ENCODE measurements around the gene FBXW4. TPM values are rescaled to one million over a fixed set of nuclear protein-coding genes. Genes with fewer than 3 reads are reported as not detected.

The FBXW4 gene
- 22.0 and 29.4 TPM in 2 replicates for total RNA-seq

DNA sequence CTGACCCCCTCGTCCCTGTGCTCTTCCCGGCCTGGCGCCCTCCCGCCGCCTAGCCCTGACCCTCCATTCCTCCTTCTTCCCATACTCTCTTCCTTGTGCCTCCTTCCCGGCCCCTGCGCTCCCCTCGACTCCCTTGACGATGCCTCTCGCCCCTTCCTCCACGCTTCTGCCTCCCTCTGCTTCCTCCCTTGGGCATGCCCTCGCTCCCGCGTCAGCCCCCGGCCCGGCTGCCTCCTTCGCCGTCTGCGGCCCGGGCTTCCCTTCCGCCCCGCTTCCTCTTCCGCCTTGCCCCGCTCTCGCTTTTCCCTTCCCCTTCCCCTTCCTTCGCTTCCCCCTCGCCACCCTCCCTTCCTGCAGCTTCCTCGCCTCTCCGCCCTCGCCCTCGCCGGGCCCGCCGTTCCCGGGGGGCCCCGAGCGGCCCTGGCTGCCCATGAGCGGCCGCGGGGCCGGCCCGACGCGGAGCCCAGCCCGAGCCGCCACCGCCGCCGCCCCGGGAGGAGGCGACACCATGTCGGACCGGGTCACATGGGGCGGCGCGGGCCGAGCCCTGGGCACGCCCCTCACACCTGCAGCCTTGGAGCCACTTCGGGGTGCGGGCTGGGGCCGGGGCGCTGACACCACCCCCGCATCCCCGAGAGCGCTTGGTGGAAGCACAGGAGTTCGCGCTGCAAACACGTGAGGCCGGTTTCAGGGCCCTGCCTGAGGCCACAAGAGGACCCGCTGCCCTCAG is at the start of gene FBXW4:
Gene FBXW4 (minus strand): TSS at position 497 of the 730 bp plus-strand sequence. CDS start 65 bp downstream, at position 432.
- DNase-seq (ENCODE audit: low read depth in 2 of 2): peak; percentile 34 to 44

DNA sequence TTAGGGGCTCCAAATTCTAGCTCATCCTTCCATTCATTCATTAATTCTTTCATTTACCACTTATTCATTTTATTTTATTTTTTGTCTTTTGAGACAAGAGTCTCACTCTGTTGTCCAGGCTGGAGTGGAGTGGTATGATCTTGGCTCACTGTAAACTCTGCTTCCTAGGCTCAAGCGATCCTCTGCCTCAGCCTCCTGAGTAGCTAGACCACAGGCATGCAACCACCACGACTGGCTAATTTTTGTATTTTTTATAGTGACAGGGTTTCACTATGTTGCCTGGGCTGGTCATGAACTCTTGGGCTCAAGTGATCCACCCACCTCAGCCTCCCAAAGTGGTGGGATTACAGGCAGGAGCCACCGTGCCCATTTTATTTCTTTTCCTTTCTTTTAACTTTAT is 49.3 kb upstream of the FBXW4 start:
- no peak for DNase-seq (ENCODE audit: low read depth in 2 of 2)

GRCh38 chr10:101741938-101742337 is 47.0 kb upstream of the FBXW4 start:
- no peak for DNase-seq (ENCODE audit: low read depth in 2 of 2)

GRCh38 chr10:101736666-101737065 is 41.7 kb upstream of the FBXW4 start:
- DNase-seq (ENCODE audit: low read depth in 2 of 2): no peak

DNA sequence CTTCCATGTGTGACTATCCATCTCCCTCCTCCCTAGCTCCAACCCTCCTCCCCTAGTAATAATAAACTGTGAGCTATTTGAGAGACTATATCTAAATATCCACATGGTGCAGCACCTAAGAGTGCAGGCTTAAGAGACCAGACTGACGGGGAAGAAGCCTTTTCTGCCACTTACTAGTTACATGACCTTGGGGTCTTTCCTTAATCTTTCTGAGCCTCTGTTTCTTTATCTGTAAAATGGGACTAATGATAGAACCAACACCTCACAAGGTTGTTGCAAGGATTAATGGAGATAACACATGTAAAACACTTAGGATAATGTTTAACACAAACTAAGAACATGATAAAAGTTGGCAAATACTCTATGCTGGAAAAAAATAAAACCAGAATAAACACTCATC is 37.1 kb upstream of the FBXW4 start:
- no peak for DNase-seq (ENCODE audit: low read depth in 2 of 2)

GRCh38 chr10:101726115-101726387 is 31.1 kb upstream of the FBXW4 start:
- no peak for DNase-seq (ENCODE audit: low read depth in 2 of 2)

DNA sequence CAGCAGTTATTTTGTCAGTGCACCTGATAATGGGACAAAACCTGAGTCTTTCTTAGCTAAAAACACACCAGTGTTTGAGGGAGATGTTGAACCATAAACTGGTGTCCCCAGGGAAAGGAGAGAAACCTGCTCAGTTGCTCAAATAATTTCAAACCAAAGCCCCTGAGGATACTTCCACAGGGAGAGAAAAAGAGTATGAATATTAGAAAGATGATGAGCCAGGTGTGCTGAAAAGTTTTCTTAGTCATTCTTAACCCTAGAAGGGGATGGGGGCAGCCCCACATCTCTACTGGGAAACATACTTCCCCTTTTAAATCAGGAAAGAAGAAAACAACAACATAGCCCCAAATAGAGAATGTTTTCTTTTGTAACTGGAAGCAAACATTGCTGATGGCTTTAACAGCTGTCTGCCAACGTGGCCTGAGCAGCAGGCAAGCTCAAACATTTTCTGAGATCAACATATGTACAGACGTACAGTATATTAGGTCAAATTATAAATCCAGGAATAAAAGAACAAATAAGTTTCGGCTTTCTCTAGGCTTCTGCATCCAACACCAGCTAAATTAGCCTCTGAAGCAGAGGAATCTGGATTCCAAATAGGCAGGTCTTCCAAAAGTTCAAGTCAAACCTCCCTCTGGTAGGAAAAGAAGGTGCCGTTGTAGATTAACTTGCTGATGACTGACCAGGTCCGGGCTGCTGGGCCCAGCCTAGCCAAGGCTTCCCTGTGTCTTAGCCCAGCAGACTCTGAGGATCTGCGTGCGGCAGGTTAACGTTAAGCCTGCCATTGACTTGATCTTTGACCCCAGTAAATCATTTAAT is 30.5 kb upstream of the FBXW4 start:
- no peak for DNase-seq (ENCODE audit: low read depth in 2 of 2)

GRCh38 chr10:101724446-101724845 is 29.5 kb upstream of the FBXW4 start:
- DNase-seq (ENCODE audit: low read depth in 2 of 2): no peak

- no peak for DNase-seq (ENCODE audit: low read depth in 2 of 2)
Observed at GRCh38 chr10:101723176-101723575, 28.2 kb upstream of the FBXW4 start.

DNA sequence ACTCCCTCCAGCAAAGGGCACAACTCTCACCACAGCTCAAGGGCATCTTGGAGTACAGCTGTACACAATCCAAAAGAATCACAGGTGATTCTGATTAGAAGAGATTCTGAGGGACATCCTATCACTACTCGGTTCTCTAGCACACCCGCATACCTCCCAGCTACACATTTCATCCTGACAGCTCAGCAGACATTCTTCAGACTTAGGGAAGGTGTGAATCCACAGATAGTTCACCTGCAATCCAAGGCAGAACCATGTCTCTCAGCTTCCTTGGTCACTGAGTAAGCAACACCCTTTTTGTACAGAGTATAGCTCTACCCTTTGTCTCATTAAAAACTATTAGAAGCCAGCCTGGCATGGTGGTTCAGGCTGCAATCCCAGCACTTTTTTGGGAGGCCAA is 26.8 kb upstream of the FBXW4 start:
- DNase-seq (ENCODE audit: low read depth in 2 of 2): no peak

DNA sequence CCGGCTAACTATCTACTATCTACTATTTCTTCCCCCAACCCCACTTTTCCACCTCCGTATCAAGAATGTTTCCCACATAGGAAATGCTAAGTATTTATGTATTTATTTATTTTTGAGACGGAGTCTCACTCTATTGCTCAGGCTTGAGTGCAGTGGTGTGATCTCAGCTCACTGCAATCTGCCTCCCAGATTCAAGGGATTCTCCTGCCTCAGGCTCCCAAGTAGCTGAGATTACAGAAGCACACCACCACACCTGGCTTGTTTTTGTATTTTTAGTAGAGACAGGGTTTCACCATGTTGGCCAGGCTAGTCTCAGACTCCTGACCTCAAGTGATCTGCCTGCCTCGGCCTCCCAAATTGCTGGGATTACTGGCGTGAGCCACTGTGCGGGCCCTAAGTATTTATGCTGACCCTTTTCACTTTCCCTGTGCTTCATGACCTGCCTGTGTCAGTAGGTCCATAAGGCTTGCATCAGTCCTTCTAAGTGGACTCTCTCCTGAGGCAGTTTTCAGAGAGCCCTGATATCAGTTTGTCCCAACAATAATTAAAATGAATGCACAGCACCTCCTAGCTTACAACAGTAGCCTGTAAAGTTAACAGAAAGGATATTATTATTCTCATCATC is 25.7 kb upstream of the FBXW4 start:
- no peak for DNase-seq (ENCODE audit: low read depth in 2 of 2)

GRCh38 chr10:101718690-101719275 is 23.8 kb upstream of the FBXW4 start:
- DNase-seq (ENCODE audit: low read depth in 2 of 2): no peak

GRCh38 chr10:101716891-101717659 is 22.1 kb upstream of the FBXW4 start:
- DNase-seq (ENCODE audit: low read depth in 2 of 2): no peak

DNA sequence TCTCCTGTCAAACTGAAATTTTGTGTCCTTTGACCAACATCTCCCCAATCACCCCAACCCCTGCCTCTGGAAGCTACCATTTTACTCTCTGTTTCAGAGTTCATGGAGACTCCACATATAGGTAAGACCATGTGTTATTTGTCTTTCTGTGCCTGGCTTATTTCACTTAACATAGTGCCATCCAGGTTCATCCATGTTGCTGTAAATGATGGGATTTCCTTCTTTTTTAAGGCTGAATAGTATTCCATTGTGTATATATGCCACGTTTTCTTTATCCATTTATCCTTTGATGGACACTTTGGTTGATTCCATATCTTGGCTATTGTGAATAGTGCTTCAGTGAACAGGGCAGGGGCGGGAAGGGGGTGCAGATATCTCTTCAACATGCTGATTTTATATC is 18.0 kb upstream of the FBXW4 start:
- DNase-seq (ENCODE audit: low read depth in 2 of 2): no peak

DNA sequence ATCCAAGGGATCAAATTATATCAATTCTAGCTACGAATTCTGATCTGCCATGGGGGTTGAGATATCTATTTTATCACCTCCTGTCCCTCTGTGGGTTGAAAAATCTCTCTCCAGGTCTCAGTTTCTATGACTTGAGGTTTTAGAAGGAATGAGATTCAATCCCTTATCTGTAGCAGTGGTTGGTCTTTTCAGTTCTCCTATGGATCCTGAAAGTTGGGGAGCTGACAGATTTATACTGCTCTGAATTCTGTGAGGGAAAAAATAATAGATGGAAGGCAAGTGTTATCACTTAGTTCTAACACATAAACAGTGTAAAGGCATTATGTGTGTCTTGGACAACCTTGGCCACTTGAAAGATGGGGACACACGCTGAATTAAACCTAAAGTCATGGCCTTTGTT is 15.8 kb upstream of the FBXW4 start:
- no peak for DNase-seq (ENCODE audit: low read depth in 2 of 2)

- DNase-seq (ENCODE audit: low read depth in 2 of 2): peak in 1 of 2 donors; percentile 1
Observed at GRCh38 chr10:101710059-101710695, 15.2 kb upstream of the FBXW4 start.

DNA sequence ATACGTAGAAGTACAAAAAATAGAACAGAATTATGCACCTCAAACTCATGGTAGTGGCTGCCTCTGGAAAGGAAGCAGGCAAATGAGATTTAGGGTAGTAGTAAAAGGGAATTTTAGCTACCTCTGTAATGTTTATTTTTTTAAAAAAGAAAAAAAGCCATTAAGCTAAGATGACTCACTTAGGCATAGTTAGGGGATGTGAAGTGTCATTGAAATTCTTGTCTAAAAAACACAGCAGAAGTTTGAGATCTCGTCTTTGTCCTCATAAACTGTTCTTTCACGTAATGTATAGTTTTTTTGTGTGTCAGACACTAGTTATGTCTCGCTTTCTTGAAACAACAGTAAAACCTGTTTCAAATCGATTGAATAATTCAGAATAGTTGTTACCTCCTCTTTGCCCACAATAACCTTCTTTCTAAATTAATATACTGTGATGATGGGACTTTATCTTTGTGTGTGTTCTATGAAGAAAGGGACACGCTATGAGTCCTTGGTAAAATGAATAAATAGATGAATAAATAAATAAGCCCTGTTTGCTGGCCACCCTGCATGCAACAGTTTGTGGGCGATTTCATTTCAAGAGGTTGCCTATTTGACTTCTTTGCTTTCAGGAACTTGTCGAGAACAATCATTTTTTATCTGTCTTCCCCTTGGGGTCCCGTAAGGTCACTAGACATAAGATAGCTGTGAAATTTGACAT is 14.5 kb upstream of the FBXW4 start:
- peak in 1 of 2 donors; percentile 18 for DNase-seq (ENCODE audit: low read depth in 2 of 2)

DNA sequence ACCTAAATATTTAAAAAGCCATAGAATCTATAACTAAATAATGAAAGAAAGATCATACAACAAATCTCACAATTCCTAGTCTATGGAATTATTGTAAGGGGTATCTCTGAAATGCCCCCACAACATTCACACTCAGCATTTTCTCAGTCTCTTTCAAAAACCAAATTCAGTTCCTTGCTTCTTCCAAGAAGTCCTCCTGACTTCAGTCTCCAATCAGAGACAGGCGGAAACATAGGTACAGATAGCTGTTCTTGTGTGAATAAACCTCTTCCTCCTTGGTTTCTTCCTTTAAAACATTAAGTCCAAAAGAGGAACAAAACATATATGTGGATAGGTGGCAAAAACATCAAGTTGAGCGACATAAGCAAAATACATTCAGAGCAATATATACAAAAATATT is 13.9 kb upstream of the FBXW4 start:
- no peak for DNase-seq (ENCODE audit: low read depth in 2 of 2)

DNA sequence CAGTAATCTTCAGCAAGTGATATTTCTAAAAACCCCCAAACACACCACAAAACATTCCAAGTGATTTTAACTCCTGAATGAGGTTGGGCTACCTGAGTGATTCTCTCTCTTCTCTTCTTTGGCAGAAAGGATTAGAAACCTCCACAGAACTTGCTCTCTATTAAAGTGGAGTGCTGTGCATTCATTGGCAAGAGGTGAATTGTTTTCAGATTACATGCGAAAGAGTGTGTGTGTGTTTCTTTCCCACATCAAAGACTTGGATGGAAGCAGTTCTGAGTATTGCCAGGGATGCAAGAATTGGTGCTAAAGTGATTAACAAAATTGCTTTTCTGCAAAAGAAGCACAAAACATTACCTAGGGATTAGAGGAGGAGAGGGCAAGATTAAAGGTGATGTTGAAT is 13.1 kb upstream of the FBXW4 start:
- no peak for DNase-seq (ENCODE audit: low read depth in 2 of 2)

DNA sequence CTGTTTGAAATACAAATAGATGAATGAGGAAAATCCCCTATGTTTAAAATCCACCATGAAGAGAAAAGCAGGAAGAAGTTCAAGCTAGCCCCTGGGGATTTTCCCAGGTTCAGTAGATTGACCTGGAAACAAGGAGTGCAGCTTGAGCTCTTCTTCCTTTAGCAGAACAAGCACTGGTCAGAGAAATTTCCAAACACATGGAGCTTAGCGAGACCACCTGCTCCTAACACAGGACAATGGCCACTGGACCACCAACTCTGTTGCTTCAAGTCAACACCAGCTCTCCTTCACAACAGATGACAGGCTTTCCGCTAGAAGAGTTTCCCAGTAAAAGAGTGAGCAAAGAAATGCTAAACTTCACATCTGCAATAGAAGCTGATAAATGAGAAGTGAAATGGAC is 9.4 kb upstream of the FBXW4 start:
- no peak for DNase-seq (ENCODE audit: low read depth in 2 of 2)
